Mammary epithelial cell (primary cell): ENCODE data around the gene TGFBRAP1.

Experiments
- CTCF ChIP-seq, 2 donors: IDR thresholded peaks in 1 of 2; conservative IDR thresholded peaks in 1 of 2; 2 replicates each; pipeline ENCODE4 v1.5.1; 2011 to 2012; ENCODE audit warnings: inconsistent platforms in 2 of 2, low read length in 2 of 2, mild to moderate bottlenecking in 2 of 2, control low read depth in 1 of 2, low read depth in 1 of 2; ENCODE audit not compliant: insufficient read depth in 1 of 2; ENCODE audit errors: extremely low read depth in 1 of 2
- EZH2 ChIP-seq: IDR thresholded peaks from 2 replicates; pipeline ENCODE4 v1.6.1; 2012; ENCODE audit warnings: low read length, inconsistent platforms, borderline replicate concordance

- TF ChIP-seq CTCF (conservative IDR thresholded peaks at IDR 0.05 in 1 of 2, IDR thresholded peaks at IDR 0.05 in 1 of 2; ENCODE audit: extremely low read depth in 1 of 2, insufficient read depth in 1 of 2, low read depth in 1 of 2, low read length in 2 of 2), result no peak
- no peak for TF ChIP-seq EZH2
These were observed 35.7 kb upstream of the TGFBRAP1 start for GRCh38 chr2:105365206-105365605.
